H1 (cell line): Measurements from ENCODE around the gene CCDC24. TPM values are rescaled to one million over a fixed set of nuclear protein-coding genes. Genes with fewer than 3 reads are reported as not detected.

Experiments used
- ATF2 ChIP-seq: IDR thresholded peaks from 2 replicates; pipeline ENCODE4 v1.6.1; 2012; ENCODE audit warnings: low read length, inconsistent platforms
- EP300 ChIP-seq, 2 experiments: IDR thresholded peaks; 1 replicate in 1 of 2; 2 replicates in 1 of 2; pipeline ENCODE4 v1.6.1; 2011 to 2012; ENCODE audit warnings: low read depth in 2 of 2, low read length in 2 of 2, mild to moderate bottlenecking in 2 of 2, borderline replicate concordance in 1 of 2, inconsistent platforms in 1 of 2, moderate library complexity in 1 of 2
- HDAC2 ChIP-seq, 2 experiments: fragments of 300-600 bp in 1 of 2; sonication (generic) in 1 of 2; IDR thresholded peaks; 2 replicates each; pipeline ENCODE4 v1.6.1; 2011 to 2012; ENCODE audit warnings: low read depth in 2 of 2, low read length in 2 of 2, mild to moderate bottlenecking in 2 of 2, moderate library complexity in 2 of 2, borderline replicate concordance in 1 of 2, inconsistent platforms in 1 of 2
- KDM1A ChIP-seq: fragments of 200-600, 300-600 bp; sonication (generic); IDR thresholded peaks from 2 replicates; pipeline ENCODE4 v1.7.1; 2016; ENCODE audit warnings: mild to moderate bottlenecking, low read length, borderline replicate concordance
- RAD21 ChIP-seq, 2 experiments: IDR thresholded peaks in 1 of 2; conservative IDR thresholded peaks in 1 of 2; 2 replicates each; pipeline ENCODE4 v1.6.1; 2011; ENCODE audit warnings: low read depth in 2 of 2, low read length in 2 of 2, improper control_type of control experiment in 1 of 2, inconsistent platforms in 1 of 2, mild to moderate bottlenecking in 1 of 2, moderate library complexity in 1 of 2
- SIX5 ChIP-seq: IDR thresholded peaks from 2 replicates; pipeline ENCODE4 v1.6.1; 2011; ENCODE audit warnings: mild to moderate bottlenecking, low read depth, low read length
- SUZ12 ChIP-seq: fragments of 200-600 bp; sonication (generic); IDR thresholded peaks from 2 replicates; pipeline ENCODE4 v1.6.1; 2012; ENCODE audit warnings: mild to moderate bottlenecking, inconsistent platforms, low read length, moderate library complexity, mixed read lengths
- TAF7 ChIP-seq: optimal IDR thresholded peaks from 2 replicates; pipeline ENCODE3; 2011; ENCODE audit warnings: low read depth, mild to moderate bottlenecking, inconsistent platforms, low read length, moderate library complexity, borderline replicate concordance
- TBP ChIP-seq: IDR thresholded peaks from 2 replicates; pipeline ENCODE4 v1.6.1; 2011; ENCODE audit warnings: low read depth, low read length, improper control_type of control experiment
- USF2 ChIP-seq: IDR thresholded peaks from 2 replicates; pipeline ENCODE4 v1.6.1; 2011; ENCODE audit warnings: low read length, improper control_type of control experiment
- ZNF274 ChIP-seq: IDR thresholded peaks from 2 replicates; pipeline ENCODE4 v1.7.0; 2012; ENCODE audit warnings: low read length, borderline replicate concordance; ENCODE audit errors: extremely low read depth
- polyA plus RNA-seq, 7 experiments: library from polyadenylated mRNA; depleted of rRNA in 3 of 7; stranded (reverse) in 5 of 7; unstranded in 2 of 7; fragments of >200 nt in 5 of 7; fragments of 200-250 nt in 2 of 7; gene quantifications; 1 replicate in 5 of 7; 2 replicates in 1 of 7; 4 replicates in 1 of 7; pipeline versions ENCODE4 v1.2.1 to v1.2.3, GENCODE V29; 2011 to 2013; ENCODE audit warnings: missing spikeins in 2 of 7, mixed read lengths in 2 of 7
- total RNA-seq: library from RNA; stranded (reverse); fragmentation: NEBNext Ultra II Directional; extraction: Animal tissue kit (Norgen Biotek cat#: 25700); gene quantifications from 2 replicates; pipeline ENCODE4 v1.2.1, GENCODE V29; 2021

The CCDC24 gene
- total and polyA plus RNA-seq, 2 of the 8 experiments (the other 6 are each of a cell fraction or from before 2014, with no cell fraction given) = 11.2 to 11.4 TPM

- TF ChIP-seq ATF2 (no peak), SUZ12 (no peak), TBP (no peak), HDAC2 (IDR thresholded peaks at IDR 0.05; ENCODE audit: borderline replicate concordance in 1 of 2, low read depth in 2 of 2, low read length in 2 of 2) (no peak), SIX5 (no peak), RAD21 (IDR thresholded peaks at IDR 0.05 in 1 of 2, conservative IDR thresholded peaks at IDR 0.05 in 1 of 2; ENCODE audit: low read depth in 2 of 2, low read length in 2 of 2) (no peak), KDM1A (no peak), EP300 (IDR thresholded peaks at IDR 0.05; ENCODE audit: borderline replicate concordance in 1 of 2, low read depth in 2 of 2, low read length in 2 of 2) (no peak), USF2 (no peak), ZNF274 (no peak), TAF7 (no peak)
Measured at GRCh38 chr1:44038876-44039657, 47.7 kb downstream of the CCDC24 start (continued).
